Ovary (tissue), 3 donors: ENCODE data around the gene MPV17L2.

Source experiments
- CTCF ChIP-seq, 3 donors: fragments of 450-650 bp in 2 of 3; fragments of 200-600 bp in 1 of 3; IDR thresholded peaks; one replicate each; pipeline versions ENCODE4 v1.5.1 to v1.8.0; 2016 to 2022; ENCODE audit warnings: antibody characterized with exemption in 3 of 3, mild to moderate bottlenecking in 1 of 3
- EP300 ChIP-seq: sonication (generic); formaldehyde crosslinking; IDR thresholded peaks from one replicate; pipeline ENCODE4 v1.6.1; 2017; ENCODE audit warnings: antibody characterized with exemption
- donor health status: DM: no; HTN: no; CAD: no.

- TF ChIP-seq CTCF (IDR thresholded peaks at IDR 0.05) (no peak), EP300 (no peak)
These were observed 9.5 kb upstream of the MPV17L2 start for GRCh38 chr19:18183529-18183928.
